ENCODE measurements around the gene MYD88.

GRCh38 chr3:38168151-38169026 lies 29.9 kb downstream of the MYD88 start:
- TF ChIP-seq POLR2A (IDR thresholded peaks at IDR 0.05; ENCODE audit: low read length) (no peak), GATA1 (IDR thresholded peaks at IDR 0.05; ENCODE audit: low read depth, low read length) (no peak)

Data from erythroblast (primary cell).